Ishikawa (cell line): Measurements from ENCODE around the gene PPP1R3F.

ENCODE experiments used
- CEBPB ChIP-seq: IDR thresholded peaks from 2 replicates; pipeline ENCODE4 v1.6.1; 2012
- CREB1 ChIP-seq: IDR thresholded peaks from 2 replicates; pipeline ENCODE4 v1.6.1; 2012; ENCODE audit warnings: low read depth
- EGR1 ChIP-seq: IDR thresholded peaks from 2 replicates; pipeline ENCODE4 v1.6.1; 2012
- EP300 ChIP-seq: IDR thresholded peaks from 2 replicates; pipeline ENCODE4 v1.6.1; 2012; ENCODE audit warnings: borderline replicate concordance
- FOXM1 ChIP-seq: IDR thresholded peaks from 2 replicates; pipeline ENCODE4 v1.6.1; 2012; ENCODE audit warnings: low read depth, borderline replicate concordance
- RAD21 ChIP-seq: IDR thresholded peaks from 2 replicates; pipeline ENCODE4 v1.6.1; 2012; ENCODE audit warnings: low read depth
- TAF1 ChIP-seq: IDR thresholded peaks from 2 replicates; pipeline ENCODE4 v1.6.1; 2012; ENCODE audit warnings: low read depth, mild to moderate bottlenecking
- TCF12 ChIP-seq: IDR thresholded peaks from 2 replicates; pipeline ENCODE4 v1.6.1; 2012; ENCODE audit warnings: low read depth
- YY1 ChIP-seq: IDR thresholded peaks from 2 replicates; pipeline ENCODE4 v1.6.1; 2012; ENCODE audit warnings: low read depth
- TF ChIP-seq, protein P1 (sequence below): IDR thresholded peaks from 2 replicates; pipeline ENCODE4 v1.6.1; 2012; ENCODE audit warnings: low read depth, mild to moderate bottlenecking
- TF ChIP-seq, protein P2 (sequence below): IDR thresholded peaks from 2 replicates; pipeline ENCODE4 v1.6.1; 2012

DNA sequence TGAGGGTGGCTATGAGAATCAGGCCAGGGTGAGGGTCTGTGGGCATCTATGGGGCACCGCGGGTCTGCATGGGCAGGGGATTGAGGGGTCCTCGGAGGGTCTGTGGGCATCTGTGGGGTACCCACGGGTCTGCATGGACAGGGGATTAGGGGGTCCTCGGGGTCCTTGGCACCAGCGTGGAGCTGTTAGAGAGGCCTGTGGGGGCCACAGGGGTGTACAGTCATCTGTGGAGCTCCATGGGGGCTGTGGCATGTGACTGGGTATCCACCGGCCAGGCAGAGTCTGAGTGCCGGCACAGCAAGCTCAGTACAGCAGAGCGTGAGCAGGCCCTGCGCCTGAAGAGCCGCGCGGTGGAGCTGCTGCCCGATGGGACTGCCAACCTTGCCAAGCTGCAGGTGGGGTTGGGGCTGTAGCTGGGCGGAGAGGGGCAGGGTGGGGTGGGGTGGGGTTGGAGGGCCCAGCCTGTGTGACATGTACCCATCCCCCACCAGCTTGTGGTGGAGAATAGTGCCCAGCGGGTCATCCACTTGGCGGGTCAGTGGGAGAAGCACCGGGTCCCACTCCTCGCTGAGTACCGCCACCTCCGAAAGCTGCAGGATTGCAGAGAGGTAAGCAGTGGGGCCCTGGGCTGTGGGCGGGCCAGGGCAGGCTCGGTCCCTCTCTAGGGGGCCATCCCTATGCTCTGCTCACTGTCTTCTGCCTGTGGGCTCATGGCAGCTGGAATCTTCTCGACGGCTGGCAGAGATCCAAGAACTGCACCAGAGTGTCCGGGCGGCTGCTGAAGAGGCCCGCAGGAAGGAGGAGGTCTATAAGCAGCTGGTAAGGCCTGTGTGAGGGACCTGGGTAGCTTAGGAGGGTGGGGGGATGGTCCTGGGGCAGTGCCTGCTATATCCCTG, 21.4 kb upstream of the PPP1R3F start:
- no peak for TF ChIP-seq RAD21
- no peak for TF ChIP-seq CEBPB
- no peak for TF ChIP-seq TCF12
- TF ChIP-seq EGR1: no peak
- TF ChIP-seq, protein P1, sequence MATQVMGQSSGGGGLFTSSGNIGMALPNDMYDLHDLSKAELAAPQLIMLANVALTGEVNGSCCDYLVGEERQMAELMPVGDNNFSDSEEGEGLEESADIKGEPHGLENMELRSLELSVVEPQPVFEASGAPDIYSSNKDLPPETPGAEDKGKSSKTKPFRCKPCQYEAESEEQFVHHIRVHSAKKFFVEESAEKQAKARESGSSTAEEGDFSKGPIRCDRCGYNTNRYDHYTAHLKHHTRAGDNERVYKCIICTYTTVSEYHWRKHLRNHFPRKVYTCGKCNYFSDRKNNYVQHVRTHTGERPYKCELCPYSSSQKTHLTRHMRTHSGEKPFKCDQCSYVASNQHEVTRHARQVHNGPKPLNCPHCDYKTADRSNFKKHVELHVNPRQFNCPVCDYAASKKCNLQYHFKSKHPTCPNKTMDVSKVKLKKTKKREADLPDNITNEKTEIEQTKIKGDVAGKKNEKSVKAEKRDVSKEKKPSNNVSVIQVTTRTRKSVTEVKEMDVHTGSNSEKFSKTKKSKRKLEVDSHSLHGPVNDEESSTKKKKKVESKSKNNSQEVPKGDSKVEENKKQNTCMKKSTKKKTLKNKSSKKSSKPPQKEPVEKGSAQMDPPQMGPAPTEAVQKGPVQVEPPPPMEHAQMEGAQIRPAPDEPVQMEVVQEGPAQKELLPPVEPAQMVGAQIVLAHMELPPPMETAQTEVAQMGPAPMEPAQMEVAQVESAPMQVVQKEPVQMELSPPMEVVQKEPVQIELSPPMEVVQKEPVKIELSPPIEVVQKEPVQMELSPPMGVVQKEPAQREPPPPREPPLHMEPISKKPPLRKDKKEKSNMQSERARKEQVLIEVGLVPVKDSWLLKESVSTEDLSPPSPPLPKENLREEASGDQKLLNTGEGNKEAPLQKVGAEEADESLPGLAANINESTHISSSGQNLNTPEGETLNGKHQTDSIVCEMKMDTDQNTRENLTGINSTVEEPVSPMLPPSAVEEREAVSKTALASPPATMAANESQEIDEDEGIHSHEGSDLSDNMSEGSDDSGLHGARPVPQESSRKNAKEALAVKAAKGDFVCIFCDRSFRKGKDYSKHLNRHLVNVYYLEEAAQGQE: no peak
- TF ChIP-seq, protein P2, sequence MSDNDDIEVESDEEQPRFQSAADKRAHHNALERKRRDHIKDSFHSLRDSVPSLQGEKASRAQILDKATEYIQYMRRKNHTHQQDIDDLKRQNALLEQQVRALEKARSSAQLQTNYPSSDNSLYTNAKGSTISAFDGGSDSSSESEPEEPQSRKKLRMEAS: no peak
- TF ChIP-seq EP300: no peak
- TF ChIP-seq CREB1: no peak
- no peak for TF ChIP-seq YY1
- no peak for TF ChIP-seq FOXM1
- no peak for TF ChIP-seq TAF1
